SK-N-SH (cell line): ENCODE measurements around the gene TTC7B.

Experiments used
- CHD2 ChIP-seq: fragments of 150-350 bp; IDR thresholded peaks from 2 replicates; pipeline ENCODE4 v1.6.1; 2018; ENCODE audit warnings: low read length; ENCODE audit not compliant: partially characterized antibody
- CTCF ChIP-seq: fragments of 200-600 bp; sonication (generic); IDR thresholded peaks from 2 replicates; pipeline ENCODE4 v1.6.1; 2017; ENCODE audit warnings: antibody characterized with exemption, mild to moderate bottlenecking, moderate library complexity
- EZH2phosphoT487 ChIP-seq: fragments of 200-600 bp; sonication (generic); IDR thresholded peaks from 2 replicates; pipeline ENCODE4 v1.6.1; 2017; ENCODE audit warnings: low read depth, mixed run types, mild to moderate bottlenecking, antibody characterized with exemption, moderate library complexity, borderline replicate concordance
- MEF2A ChIP-seq: IDR thresholded peaks from 2 replicates; pipeline ENCODE4 v1.4.0; 2012; ENCODE audit warnings: low read depth, borderline replicate concordance
- NFIC ChIP-seq: IDR thresholded peaks from 2 replicates; pipeline ENCODE4 v1.4.0; 2012; ENCODE audit warnings: borderline replicate concordance
- POLR2AphosphoS5 ChIP-seq: IDR thresholded peaks from 2 replicates; pipeline ENCODE4 v1.6.1; 2012; ENCODE audit warnings: low read depth, low read length
- RAD21 ChIP-seq: IDR thresholded peaks from 2 replicates; pipeline ENCODE4 v1.6.1; 2012; ENCODE audit warnings: mild to moderate bottlenecking, low read length
- REST ChIP-seq: IDR thresholded peaks from 2 replicates; pipeline ENCODE4 v1.6.1; 2012; ENCODE audit warnings: mild to moderate bottlenecking, low read depth, low read length, moderate library complexity
- RFX5 ChIP-seq: IDR thresholded peaks from 2 replicates; pipeline ENCODE4 v1.6.1; 2012; ENCODE audit warnings: mild to moderate bottlenecking, improper control_type of control experiment, low read length
- SIN3A ChIP-seq: IDR thresholded peaks from 2 replicates; pipeline ENCODE4 v1.6.1; 2012; ENCODE audit warnings: low read depth, mild to moderate bottlenecking, low read length, moderate library complexity, borderline replicate concordance
- TAF1 ChIP-seq: IDR thresholded peaks from 2 replicates; pipeline ENCODE4 v1.6.1; 2012; ENCODE audit warnings: low read depth, mild to moderate bottlenecking, low read length, moderate library complexity, borderline replicate concordance
- TF ChIP-seq, protein P1 (sequence below): IDR thresholded peaks from 2 replicates; pipeline ENCODE4 v1.4.0; 2012; ENCODE audit warnings: low read depth
- TF ChIP-seq, protein P2 (sequence below): IDR thresholded peaks from 2 replicates; pipeline ENCODE4; 2012

DNA sequence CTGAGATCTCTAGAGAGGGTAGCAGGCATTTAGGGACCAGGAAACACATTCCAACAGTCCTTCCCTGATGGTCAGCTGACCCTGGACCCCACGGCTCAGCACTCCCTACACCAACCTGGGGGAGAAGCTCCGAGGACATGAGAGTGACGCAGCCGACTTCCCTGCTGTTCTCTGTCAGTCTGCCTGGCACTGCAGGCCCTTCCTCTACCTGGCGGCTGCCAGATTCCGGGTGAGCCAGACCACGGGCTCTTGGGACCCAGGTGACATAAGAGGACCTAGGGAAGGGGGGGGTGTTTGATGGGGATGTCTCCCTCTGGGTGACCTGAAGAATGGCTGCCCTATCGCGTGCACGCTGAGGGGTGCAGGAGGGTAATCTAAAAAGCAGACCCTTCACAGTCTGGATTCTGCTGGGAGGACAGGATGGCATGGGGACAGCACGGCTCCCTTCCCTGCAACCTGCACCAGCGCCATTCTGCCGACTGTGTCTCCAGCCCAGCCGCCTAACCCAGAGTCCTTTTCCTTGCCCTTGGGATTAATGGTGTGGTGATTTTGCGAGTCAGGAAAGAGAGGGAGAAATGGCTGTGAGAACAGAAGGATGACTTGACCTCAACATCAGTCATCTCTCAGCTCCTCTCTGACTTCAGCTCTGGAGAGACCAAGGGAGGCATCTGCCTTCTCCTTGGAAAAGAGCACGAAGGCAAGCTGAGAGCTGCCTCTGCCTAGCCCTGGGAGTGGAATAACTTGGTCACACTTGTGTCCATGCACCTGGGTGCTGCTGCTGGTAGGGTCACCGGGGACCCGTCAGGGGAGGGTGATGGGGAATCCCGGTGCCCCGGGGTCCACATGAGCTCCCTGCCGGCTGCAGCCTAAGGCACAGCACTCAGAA is 260.9 kb downstream of the TTC7B start:
- no peak for TF ChIP-seq CHD2
- no peak for TF ChIP-seq CTCF
- no peak for TF ChIP-seq REST
- TF ChIP-seq POLR2AphosphoS5, result no peak
- no peak for TF ChIP-seq TAF1
- no peak for TF ChIP-seq EZH2phosphoT487
- no peak for TF ChIP-seq SIN3A
- no peak for TF ChIP-seq RAD21
- TF ChIP-seq, protein P1, sequence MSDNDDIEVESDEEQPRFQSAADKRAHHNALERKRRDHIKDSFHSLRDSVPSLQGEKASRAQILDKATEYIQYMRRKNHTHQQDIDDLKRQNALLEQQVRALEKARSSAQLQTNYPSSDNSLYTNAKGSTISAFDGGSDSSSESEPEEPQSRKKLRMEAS, result no peak
- no peak for TF ChIP-seq MEF2A
- TF ChIP-seq NFIC, result no peak
- no peak for TF ChIP-seq RFX5
- TF ChIP-seq, protein P2, sequence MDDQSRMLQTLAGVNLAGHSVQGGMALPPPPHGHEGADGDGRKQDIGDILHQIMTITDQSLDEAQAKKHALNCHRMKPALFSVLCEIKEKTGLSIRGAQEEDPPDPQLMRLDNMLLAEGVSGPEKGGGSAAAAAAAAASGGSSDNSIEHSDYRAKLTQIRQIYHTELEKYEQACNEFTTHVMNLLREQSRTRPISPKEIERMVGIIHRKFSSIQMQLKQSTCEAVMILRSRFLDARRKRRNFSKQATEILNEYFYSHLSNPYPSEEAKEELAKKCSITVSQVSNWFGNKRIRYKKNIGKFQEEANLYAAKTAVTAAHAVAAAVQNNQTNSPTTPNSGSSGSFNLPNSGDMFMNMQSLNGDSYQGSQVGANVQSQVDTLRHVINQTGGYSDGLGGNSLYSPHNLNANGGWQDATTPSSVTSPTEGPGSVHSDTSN, result no peak
